T follicular helper cell (primary cell): Measurements from ENCODE around the gene DDN.

ENCODE experiments used
- DNase-seq: peaks from one replicate; pipeline ENCODE4 v3.0.0-alpha.2; 2020; ENCODE audit warnings: low read depth

The DDN gene

DNA sequence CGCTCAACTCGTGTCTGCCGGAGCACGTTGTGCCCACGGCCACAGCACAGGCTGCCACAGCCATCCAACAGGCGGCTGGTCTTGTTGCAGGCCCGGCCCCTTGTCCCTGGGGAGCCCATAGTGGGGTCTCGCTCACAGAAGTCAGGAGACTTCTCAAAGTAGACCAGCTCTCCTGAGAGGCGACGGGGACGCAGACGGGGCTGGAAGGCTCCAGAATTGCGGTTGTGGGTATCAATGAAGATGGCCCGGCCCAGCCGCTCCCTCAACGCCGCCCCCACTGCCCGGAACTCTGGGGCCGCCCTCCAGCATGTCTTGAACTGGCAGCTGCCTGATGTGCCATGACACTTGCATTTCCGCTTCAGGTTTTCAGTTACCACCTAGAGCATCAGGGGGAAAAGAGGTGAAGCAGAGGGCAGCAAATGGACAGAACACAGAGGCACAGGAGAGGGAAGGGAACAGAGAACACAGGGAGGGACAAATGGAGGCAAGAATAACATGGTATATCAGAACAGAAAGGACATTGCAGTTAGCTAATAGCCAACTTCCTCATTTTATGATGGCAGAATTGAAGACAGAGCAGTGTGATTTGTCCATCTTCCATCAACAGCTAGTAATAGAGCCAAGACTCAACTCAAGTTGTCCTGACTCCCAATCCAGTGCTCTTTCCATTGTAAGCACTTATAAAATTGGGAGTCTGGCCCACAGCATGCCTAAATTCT lies 32.8 kb downstream of the DDN start:
- DNase-seq = no peak

DNA sequence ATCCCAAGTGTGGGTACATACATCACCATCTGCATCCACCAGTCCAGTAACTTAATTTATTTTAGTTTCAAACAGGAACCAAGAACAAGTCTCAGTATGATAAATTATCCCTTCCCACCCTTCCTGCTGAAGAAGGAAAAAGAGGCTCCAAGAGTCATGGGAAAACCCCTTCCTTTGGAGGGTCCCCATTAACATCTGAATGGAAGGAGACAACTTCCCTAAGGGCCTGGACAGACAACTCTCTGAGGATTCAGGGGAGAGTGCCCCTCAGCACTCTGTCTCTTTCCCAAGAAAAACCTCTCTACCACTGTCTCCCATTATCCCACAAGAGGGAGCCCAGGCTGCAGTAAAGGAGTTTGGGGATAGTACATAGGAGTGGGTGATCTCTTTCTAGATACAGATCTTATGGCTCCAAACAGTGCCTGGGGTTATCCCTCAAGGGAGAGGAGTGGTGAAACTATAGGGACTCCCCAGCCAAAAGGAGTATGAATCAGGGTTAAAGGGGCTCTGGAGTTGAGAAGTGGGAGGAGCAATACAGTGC lies 33.8 kb downstream of the DDN start:
- DNase-seq = no peak

DNA sequence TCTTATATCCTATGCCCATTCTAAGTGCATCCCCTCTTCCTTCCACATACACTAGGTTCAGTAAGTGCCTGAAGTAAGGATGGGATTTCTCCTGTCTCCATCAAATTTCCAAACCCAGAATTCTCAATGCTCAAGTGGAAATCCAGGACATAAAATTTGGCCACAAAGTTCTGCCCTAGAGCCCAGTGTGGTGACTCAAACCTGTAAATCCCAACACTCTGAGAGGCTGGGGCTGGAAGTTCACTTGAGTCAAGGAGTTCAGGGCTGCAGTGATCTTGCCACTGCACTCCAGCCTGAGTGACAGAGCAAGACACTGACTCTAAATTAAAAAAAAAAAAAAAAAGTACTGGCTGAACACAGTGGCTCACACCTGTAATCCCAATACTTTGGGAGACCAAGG lies 37.4 kb downstream of the DDN start:
- no peak for DNase-seq

DNA sequence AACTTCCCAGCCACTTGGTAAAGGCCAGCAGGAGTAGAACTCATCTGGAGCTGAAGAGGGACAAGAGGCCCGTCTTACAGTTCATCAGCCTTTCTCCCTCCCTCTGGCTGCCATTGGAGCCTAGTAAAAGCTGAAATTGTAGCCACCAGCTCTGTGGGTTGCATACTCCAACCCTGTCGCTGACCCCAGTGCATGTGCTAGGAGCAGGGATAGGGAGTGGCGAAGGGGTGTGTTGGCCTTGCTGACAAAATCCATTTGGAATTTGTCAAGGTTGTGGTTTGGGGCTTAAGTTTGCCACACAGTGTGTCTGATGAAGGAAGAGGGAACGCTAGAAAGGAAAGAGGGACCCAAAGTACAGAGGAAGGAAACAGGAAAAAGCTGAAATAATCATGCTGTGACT lies 37.8 kb downstream of the DDN start:
- no peak for DNase-seq

DNA sequence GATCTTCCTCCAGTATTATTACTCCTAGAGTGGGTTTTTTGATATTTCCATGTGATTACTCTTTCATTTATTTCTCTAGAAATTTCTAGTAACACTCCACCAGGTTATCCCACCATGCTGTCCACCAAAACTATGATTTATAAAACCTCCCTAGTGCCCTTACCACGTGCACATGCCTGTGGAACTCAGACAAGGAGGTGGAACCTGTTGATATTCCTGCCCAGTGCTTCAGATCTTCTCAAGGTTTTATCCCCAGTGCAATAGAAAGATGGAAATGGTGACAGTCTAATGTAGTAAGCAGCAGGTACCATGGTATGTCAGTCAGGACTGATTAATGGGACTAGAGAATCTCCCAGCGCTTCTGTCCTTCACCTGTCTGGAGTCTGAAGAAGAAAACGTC lies 38.3 kb downstream of the DDN start:
- DNase-seq = no peak

DNA sequence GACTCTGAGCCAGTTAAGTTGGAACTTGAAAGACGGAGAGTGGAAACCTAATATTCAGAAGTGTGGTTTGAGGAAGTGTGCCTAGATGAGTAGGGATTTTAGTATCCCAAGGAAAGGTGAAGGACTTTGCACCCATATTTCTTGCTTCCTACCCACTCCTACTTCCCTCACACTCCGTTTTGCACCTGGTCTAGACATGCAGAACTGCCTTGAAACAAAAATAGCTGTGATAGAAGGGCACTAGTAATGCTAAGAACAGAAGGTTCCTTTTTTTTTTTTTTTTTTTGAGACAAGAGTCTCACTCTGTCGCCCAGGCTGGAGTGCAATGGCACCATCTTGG lies 41.2 kb downstream of the DDN start:
- DNase-seq = no peak

DNA sequence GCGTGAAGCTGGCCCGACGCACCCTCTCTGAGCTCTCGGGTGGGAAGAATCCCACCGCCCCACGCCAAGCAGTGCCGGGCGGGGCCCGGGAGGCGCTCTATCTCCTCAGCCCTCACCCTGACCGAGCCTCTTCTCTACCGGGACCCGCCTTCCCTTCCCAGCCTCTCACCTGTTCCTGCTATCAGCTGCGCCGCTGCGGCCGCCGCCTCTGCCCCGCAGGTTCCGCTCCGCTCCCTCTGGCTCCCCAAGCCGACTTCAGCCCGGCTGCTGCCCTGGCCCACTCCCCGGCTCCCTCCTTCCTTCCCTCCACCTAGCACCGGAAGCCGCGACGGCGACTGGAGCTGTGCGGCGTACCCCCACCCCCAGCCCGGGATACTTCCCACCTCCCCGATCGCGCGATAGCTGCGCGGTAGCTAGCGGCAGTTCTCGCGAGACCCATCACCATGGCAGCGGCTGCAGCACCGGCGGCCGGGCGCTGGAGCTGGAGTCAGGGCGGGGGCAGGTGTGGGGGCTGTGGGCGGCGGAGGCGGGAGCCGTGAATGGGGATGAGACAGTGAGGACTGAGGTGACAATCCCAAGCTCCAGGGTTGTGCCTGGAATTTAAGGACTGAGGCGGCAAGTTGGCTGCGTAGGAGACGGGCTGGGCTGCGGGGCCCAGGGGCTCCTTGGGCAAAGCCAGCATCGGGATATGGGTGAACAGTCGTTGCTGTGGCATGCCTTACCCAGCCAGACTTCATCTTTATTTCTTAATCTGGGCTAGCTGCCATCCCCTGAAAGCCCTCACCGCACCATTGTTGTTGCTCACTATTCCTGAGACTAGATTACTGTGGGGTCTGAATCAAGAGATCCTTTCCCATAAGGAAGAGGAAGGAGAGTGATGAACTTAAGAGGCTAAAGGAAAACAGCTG lies 41.8 kb downstream of the DDN start, which contains the start of gene ARF3:
Gene ARF3, minus strand, starts transcription at position 347 of the 908 bp plus-strand sequence. CDS start 16,392 bp downstream, outside the sequence.
- DNase-seq = peak; percentile 94

DNA sequence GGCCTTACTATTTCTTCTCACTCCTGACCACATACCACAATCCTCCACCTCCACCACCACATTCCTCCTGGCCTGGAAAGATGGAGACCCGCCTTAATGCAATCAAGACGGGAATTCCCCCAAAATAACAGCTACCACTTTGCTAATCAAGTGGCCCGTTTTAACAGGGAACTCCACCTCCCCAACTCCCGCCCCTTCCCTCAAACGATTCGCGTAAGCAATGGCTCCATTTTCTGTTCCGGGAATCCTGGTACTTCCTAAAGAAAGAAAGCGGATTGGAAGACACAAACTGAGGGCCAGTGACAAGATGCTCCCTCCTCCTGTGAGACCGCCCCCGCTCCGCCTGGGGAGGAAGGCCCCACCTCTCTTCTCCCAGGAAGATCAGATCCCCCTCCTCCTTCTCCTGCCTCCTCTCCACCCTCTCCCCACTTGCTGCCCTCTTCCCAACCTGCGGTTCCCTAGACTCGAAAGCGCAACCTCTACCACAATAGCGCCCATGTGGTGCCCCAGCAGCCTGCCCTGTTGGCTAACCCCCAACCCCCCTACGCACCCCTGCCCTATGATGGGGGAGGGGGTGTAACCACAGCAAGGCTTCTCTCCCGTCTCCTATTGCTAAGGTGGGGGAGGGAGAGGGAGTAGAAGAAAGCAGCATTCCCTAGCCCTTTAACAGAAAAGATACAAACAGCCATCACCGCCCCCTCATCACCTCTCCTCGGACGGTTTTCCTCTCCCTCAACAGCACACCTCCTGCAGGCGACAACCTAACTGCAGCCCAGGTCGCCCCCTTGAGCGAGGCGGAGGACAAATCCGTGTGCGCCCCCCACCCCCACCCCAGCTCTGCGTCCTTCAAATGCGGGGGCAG lies 42.7 kb downstream of the DDN start:
- no peak for DNase-seq

DNA sequence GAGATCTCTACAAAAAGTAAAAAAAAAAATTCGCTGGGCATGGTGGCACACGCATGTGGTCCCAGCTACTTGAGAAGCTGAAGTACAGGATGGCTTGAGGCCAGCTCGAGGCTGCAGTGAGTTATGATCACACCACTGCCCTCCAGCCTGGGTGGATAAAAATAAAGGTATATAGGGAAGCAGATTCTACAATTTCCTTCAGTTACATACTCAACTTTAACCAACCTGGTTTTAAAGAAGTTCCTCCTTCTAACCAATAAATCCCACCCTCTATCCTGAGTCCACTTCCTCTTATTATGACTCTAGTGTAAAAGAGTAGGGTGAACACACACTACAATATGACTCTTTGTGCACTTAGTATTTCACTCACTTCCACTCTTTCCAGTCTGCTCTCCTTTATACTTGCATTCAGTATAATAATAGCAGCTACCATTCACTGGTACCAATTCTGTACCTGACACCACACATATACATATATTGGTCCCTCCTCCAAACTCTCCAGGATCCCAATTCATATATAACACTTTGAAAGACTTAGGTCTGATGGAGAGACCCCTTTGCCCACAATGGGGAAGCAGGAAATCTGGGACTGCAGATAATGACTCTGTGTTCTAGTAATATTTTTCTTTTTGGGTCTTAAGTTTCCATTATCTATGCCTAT lies 44.2 kb downstream of the DDN start:
- no peak for DNase-seq

DNA sequence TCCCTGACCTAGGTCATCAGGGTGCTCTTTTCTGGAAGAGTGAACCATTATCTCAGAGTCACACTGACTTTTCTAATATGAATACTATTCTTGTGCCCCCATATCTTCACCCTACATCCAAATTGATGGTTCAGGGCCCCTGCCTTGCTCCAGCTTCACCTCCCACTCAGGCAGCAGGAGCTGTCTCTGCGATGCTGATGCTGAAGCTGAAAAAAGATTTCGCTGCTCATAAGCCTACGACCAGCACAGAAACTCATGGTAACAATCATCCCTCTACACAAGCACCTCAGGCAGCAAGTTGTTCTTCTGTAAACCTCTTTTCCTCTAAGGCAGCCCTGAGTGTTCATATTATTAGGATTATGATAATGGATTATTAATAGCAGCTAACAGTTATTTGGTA lies 45.1 kb downstream of the DDN start:
- DNase-seq = no peak

DNA sequence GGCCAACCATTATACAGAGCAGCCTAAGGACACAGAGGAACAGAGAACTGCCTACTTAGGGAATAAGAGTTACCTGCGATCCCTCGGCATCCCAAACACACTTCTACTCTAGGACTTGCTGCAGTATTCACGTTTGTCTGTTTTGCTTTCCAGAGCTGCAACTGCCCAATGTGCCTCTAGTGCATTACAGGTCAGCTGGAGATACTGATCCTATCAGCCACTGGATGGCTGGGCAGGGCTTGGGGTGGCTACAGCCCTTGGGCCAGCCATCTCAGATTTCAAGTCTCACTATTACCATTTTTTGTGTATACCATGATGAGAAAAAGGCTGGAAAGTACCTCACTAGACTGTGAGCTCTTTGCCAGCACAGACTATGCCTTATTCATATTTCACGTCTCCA lies 46.5 kb downstream of the DDN start:
- no peak for DNase-seq

DNA sequence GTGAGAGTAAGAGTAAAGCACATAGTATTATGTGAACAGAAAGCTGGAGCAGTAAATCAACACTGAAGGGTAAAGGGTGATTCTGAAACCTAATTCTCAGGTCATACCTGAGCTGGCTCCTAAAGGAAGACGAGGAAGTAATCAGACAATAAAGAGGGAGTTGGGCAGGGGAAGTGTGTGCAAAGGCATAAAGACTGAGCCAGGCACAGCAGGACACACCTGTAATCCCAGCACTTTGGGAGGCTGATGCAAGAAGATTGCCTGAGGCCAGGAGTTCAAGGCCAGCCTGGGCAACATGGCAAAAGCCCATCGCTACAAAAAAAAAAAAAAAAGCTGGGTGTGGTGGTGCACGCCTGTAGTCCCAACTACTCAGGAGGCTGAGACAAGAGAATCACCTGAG lies 51.4 kb downstream of the DDN start:
- no peak for DNase-seq

DNA sequence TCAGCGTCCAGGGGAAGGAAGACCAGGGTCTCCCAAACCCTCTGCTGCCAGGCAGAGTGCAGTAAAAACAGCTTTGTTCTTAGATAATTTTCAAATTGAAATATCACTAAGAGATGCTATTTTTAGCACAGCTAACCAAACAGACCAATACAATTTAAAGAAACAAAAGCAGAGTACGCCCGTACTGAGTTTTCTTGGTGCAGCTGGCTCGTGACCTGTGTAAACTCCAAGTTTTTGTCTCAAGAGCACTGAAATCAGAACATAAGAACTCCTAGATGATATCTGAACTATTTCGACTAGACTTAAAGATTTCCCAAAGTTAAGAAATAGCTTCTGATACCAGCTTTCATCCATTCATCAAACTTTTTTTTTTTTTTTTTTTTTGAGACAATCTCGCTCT lies 52.2 kb downstream of the DDN start:
- DNase-seq = no peak

DNA sequence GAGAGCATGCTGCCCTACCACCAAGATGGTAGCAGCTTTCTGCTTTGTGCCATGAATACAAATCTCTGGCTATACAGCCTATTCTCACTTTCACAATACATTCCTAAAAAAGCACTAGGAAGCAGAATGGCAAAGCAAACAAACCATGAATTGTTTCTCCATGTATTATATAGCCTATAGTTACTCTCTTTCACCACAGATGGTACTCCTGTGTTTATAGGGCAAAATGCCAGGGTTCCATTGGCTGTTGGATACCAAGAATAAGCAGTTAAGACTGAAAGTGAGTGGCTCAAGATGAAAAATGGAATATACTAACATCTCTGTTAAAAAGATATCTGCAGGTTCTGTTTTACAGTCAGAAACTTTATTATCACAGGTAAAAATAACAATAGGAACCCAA lies 53.0 kb downstream of the DDN start:
- no peak for DNase-seq
